ENCODE data around the gene DVL2.
"Not testable (repeated sequence)": the region's sequence is repeated elsewhere in the genome, so short reads cannot be mapped to it uniquely, and the experiment has no call there.

DVL2 gene

DNA sequence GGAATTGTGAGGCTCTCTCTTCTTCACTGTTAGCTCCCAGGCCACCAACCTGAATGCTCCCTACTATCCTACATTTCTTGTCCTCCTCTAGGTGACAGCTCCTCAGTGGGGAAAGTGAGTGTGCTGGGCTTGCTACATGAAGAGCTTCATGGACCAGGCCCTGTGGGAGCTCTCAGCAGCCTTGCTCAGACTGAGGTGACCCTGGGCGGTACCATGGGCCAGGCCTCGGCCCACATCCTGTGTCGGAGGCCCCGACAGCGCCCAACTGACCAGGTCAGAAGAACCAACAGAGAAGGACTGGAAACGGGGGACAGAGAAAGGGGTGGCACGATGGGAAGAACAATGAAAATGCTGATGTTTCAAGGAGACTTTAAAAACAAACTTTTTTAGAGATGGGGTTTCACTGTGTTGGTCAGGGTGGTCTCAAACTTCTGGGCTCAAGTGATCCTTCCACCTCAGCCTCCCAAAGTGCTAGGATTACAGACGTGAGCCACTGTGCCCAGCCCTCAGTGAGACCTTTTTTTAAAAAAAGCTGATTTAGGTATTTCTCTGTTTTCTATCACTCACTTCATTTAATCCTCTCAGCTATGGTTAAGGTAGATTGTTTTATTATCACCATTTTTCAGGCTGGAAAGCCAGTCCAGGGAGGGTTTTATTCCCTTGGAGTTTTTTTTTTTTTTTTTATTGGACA lies 22.6 kb upstream of the DVL2 start:
- no peak for DNase-seq

DNA sequence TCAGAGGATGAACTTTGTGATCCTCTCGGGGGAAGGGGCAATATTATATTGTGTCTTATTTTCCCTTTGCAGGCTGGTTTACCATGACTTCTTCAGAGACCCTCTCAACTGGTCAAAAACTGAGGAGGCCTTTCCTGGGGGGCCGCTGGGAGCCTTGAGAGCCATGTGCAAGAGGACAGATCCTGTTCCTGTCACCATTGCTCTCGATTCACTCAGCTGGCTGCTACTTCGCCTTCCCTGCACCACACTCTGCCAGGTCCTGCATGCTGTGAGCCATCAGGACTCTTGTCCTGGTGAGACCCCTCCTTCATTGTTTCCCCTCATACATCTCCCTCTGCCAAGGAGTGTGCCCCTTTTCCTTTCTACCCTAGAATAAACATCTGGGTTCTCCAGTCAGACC lies 20.2 kb upstream of the DVL2 start:
- no peak for DNase-seq

DNA sequence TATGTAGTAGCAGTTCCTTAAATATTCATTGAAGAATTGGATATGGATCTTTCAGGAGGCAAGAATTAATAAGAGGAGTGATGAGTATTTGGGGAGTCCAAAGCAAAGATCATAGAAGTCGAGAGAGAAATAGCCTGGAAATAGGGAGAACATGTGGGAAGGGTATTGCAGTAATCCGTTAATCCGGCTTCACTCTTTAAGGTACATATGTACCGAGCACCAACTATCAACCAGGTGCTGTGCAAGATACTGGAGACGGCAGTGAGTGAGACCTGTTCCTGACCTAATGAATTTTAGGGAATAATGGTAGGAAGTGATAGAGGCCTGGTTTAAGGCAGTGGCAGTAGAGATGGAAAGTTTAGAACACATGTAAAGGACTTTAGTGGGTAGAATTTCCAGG lies 18.8 kb upstream of the DVL2 start:
- no peak for DNase-seq

DNA sequence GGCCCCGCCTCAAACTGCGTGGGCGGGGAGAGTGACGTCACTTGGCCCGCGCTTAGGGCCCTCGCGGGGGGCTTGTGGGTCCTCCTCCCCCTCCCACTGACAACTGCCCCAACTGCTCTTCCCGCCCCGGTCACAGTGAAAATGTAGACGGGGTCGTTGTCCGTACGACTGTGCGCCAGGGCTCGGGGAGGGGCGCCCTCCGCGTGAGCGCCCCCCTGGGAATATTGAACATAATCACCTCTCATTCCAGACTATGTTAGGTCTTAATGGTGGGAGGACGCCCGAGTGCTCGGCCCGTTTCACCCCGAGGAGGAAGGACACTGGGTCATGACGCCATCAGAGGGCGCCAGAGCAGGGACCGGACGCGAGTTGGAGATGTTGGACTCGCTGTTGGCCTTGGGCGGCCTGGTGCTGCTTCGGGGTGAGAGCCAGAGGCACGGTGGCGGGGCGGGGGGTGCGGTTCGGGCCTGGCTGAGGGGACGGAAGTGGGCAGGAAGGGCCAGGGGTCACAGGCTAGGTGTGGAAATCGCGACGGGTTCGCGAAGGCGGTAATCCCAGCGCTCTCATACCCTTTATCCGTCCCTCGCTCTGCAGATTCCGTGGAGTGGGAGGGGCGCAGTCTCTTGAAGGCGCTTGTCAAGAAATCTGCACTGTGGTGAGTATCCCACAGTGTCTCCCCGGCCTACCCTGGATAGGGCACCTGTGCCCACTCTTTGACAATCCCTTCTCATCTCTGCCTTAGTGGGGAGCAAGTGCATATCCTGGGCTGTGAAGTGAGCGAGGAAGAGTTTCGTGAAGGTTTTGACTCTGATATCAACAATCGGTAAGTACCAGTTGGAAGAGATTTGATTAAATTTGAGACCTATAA lies 18.1 kb upstream of the DVL2 start, which contains the start of gene ELP5:
Gene ELP5, plus strand, starts transcription at position 40 of the 868 bp plus-strand sequence. Its CDS starts 336 bp downstream, at position 376.
- peak; percentile 95 to 97 (median 96) for DNase-seq

DNA sequence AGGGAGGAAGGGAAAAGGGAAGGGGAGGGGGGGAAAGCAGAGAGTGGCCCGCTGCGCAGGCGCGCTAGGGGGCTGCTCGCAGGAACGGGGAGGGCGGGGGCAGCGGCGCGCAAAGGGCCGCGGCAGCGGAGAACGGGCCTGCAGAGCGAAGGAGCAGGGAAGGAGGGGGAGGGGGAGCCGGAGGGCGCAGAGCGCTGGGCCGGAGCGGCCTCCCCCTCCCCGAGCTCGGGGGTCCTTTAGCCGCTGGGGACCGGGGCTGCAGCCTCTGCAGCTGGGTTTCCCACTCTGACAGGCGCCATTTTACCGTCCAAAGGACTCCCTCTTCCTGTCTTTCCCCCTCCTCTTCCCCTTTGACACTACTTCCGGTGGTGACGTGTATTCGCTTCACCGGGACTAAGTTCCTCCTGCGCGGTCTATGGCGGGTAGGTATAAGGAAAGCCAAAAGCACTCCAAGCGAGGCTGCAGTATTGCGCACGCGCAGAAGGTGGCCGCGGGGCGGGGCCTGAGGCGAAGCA lies 17.4 kb upstream of the DVL2 start, which contains the start of gene CTDNEP1:
Gene CTDNEP1, minus strand, starts transcription at position 74 of the 515 bp plus-strand sequence. CDS start 438 bp downstream, outside the sequence.
- DNase-seq = peak; percentile 99 to 100 (median 100)

DNA sequence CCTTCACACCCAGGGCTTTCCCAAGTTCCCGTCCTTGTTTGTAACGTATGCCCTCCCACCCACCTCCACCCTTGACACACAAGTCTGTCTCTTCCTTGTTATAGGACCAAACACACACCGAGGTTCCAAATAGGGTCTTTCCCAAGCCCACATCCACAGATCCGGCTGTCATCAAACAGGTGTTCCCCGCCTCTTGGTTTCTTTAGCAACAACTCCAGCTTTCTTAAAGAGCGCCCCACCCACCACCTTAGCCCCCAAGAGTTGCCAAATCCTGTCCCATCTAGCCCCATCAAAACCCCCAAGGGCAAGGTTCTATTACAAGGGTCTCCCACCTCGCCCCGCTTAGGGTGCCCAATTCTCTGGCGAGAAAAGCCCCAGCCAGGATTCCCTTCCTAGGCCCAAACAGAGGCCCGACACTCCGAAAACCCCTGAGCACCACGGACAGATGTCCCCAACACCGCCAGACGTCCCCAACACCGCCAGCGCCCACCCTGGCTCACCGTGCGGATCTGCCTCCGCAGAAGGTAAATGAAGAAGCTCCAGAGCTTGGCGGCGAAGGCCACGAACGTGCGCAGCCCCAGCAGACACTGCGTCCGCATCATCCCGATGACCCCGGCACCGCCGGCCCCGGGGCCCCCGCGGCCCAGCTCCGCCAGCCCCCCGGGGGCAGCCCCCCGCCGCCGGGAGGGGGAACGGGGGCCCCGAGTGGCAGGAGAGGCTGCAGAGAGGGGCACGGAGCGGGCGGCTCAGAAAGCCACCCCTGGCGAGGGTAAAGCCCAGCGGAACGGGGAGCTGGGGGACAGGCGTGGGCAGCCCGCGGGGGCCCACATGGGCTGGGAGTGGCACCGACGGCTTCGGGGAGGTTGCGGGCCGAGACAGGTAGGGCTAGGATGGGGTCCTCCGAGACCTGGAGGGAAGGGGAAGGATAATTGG lies 16.6 kb upstream of the DVL2 start:
- peak; percentile 72 to 85 (median 77) for DNase-seq

DNA sequence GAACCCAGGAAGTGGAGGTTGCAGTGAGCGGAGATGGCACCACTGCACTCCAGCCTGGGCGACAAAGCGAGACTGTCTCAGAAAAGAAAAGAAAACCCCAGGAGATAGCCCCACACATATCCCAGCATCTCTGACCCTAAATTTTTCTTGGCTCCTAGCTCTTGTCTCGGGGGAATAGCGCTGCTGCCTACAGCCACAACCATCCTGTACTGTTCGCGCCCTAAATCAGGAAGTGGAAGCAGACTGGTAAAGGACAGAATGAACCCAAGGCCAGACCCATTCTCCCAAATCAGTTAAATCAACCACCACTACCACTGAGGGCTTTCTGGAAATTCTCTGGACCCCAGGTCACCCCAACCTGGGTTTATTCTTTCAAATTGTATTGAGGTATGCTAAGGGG lies 15.5 kb upstream of the DVL2 start:
- DNase-seq = peak; percentile 17 to 30 (median 29)

DNA sequence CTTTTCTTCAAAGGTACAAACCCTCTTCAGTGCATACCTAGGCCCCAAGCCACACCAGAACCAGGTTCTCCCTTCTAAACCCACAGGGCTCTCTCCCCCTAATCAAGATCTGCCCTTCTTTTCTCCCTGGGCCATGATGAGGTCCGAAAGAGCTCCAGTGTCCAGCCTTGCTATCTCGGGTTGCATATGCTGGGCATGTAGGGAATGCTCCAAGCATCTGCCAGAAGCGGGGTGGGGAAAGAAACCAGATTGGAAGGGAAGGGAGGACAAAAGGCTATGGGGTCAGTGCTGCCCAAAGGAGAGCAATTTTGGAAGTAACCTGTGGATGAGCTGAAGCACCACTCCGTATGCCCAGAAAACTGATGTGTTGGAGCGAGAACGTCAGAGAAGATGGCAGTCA lies 14.9 kb upstream of the DVL2 start:
- no peak for DNase-seq

DNA sequence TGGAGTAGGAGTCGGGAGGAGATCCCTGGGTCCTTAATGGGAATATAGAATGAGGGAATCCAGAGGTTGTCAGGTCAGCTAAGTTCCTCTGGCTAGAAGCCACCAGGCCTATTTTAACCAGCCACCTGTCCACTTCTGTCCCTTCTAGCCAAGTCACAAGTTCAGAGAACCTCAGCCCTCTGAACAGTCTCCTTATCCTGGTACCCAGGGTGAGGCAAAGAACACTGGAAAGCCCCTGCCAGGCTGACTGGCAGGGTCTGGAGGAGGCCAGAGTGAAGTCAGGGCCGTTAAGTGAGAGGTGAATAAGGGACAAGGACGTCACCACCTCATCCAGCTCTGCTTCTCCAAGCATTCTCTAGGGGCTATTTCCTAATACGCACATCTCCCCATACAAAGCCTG lies 14.5 kb upstream of the DVL2 start:
- DNase-seq = peak in 2 of 3 donors; percentile 21 to 24

DNA sequence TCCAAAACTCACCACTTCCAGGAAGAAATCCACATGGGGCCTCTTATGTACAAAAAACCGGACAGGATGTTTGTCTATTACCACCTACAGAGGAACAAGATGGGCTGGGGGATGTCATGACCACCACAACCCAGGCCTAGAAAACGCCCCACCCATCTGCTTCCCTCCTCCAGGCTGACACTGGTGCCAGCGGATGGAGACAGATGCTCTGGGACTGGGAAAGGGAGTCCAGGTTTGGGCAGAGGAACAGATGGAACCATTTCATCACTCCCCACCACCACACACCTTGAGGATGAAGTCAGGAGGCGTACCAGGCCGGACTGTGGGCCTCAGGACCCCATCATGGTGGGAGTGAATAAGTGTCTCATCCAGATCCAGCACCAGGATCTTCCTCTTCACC lies 12.5 kb upstream of the DVL2 start:
- no peak for DNase-seq

DNA sequence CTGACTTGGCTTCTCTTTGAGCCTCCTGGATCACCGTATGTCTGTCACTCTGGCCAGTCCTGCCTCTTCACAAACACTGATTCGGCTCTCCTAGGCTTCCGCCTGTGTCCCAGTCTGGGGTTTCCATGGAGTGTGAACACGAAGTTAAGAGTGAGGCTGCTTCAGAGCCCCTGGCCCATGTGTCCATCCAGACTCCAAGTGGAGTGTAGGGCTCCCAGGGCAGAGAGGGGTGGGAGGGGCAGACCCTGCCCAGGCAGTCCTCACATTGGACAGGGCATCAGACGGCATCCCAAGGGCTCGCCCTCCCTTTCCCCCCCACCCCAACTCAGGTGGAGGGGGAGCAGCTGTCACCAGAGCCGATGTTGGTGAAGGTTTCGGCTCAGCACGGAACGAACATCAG lies 9.5 kb upstream of the DVL2 start:
- DNase-seq = not testable (repeated sequence)

DNA sequence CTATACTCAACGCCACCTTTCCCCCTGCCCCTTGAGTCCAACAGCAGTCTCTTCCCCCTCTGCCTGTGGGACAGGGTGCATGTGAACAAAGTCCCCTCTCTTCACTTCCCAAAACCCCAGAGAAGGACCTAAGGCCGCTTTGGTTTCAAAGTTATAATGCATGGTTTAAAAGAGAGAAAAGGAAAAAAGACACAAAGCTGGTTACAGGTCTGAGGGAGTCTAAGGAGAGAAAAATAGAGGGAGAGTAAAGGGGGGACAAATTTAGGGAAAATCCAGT lies 9.1 kb upstream of the DVL2 start:
- DNase-seq = no peak

DNA sequence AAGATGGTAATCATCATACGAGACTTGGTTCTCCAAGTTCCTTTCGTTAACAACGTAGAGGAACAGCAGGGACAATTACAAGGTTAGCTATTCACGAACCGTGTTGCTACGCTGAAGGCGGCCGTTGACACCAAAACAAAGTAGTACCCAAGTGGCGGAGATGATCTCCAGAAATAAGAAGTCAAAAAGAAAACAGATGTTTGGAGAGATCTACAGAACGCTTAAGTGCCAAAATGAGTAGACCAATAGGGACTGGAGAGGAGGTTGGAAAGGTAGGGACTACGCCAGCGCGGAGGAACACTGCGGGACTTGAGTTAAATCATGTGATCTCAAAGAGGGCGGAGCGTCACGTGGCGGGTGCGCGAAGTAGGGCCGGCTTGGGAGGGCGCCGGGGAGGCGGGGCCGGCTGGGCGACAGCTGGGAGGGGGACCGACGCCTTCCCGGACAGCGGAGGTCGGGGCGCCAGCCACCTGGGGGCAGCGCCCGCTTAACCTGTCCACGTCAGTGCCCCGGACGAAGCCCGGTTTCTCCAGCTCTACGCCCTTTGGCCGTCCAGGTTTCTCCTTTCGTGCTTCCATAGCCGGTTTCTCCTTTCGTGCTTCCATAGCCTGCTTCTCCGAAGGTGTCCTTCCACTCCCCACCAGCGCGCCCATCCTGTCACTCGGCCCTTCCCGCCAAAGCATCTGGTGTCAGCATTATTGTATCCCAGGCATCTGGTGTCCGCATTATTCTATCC lies 8.6 kb upstream of the DVL2 start:
- DNase-seq = peak; percentile 95 to 98 (median 97)

DNA sequence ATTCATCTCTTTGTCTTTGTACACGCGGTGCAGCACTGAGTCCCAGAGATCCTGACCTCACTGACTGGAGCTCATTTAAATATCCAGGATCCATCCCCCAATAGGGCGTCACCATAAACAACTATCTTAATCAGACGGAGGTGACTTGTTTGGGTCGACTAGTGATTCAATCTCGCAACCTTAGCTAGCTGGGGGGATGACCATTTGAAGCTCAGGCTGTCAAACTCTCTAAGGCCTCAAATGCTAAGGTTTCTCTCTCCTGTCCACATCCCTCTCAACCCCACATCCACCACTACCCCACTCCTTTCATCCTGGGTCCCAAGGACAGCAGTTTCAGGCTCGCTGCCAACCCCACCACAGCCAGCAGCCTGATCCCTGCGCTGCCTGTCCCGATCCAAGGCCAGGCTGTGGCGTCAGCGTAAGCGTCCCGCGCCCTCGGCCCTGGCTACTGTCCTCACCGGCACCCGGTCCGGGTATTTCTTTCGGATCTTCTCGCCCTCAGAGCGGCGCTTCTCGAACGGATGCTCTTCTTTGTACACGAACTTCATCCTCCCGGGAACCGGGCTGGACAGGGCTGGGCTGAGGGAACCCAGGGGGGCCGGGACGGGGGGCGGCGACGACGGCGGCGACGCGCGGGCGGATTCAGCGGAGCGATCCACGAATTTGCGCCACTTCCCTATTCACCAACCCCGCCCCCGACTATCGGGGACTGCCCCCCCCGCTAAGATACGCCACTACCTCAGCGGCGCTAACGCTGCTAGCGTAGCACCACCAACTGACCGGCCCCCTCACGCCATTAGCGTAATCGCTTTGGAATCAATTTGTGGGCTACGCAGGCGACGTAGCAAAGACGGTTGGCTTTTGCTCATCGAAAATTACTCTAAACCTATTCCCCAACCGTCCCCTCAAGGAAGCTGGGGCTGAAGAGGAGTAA lies 7.7 kb upstream of the DVL2 start, which contains the start of gene GABARAP:
Gene GABARAP, minus strand, starts transcription at position 667 of the 934 bp plus-strand sequence. Its CDS starts 119 bp downstream, at position 548.
- DNase-seq = peak; percentile 92 to 97 (median 96)

DNA sequence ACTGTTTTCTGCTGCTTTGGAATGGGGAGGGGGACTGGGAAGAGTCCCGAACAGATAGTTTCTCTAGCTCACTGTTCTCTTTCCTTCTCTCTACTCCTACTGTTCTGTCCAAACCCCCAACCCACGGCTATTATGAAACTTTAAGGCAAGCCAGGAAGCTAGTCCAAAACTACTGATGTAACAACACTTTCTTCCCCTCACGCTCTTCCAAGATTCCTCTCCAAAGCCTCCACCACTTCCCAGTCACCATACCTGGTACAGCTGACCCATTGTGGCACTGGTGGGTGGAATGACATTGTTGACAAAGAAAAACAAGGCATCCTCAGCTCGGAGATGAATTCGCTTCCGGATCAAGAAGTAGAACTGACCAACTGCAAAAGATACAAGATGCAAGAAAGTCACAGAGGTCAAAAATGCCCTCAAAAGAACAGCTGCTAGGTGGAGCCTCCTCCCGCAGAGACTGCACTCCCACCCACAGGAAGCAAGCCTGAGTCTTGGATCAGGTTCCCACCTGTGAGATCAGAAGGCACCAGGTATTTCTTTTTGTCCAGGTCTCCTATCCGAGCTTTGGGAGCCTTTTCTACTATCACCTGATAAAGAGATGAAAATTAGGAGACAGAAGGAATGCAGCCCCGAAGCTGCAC lies 6.9 kb upstream of the DVL2 start:
- peak in 2 of 3 donors; percentile 50 to 58 for DNase-seq

DNA sequence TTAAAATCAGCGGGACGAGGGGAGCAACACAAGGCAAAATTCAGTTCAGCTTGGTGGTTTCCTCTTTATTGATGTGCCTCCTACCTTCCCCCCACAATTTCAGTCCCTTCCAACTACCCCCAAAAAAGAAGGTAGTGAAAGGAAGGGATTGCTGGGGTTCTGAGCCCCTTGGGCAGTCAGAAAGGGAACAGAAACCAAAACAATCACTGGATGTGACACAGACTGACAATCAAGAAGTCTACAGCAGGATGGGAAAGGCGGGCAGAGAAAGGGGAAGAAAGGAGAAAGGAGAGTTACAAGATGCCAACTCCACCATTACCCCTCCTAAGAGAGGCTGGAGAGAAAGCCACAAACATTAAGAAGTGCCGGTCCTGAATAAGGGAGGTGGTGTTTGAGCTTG lies 6.1 kb upstream of the DVL2 start:
- peak; percentile 80 to 88 (median 81) for DNase-seq

DNA sequence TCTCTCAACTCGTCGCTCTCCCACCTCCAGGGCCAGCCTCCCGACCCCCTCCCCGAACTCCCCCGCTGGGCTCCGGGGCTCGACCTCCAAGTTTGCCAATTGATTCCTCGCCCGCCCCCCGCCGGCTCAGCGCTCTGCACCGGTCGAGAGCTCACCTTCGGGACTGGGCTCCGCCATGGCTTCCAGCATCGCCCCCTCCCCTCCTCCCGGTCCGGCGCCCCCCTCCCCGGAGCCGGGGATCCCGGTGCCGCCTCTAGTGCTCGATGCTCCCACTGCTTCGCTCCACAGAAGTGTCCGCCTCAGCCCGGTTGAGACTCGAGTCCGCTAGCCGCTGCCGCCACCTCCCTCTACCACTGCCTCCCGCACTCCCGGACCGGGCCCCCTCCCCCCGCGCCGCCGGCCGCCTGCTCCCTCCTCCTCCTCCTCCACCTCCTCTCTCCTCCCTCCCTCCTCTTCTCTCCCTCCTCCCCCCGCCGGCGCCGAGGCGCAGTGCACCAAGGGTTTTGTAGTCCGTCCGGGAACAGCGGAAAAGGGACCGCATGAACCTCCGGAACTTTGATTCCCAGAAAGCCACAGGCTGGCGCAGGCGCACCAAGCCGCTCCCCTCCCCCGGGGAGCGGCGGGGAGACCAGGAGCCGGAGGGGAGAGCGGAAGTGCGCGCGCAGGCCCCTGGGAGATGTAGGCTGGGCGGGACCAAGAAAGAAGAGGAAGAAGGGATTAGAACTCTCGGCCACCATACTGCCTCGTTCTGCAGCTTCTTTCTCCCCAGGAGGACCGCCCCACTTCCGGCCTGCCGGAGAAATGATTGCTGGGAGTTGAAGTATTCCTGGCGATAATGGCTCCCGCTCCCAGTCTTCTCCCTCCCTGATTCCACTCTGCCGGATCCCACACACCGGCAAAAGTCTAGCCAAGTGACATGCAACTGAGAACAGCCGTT lies 5.0 kb upstream of the DVL2 start, which contains the start of gene PHF23:
Gene PHF23, minus strand, starts transcription at position 367 of the 937 bp plus-strand sequence. Its CDS starts 178 bp downstream, at position 189.
- peak; percentile 99 to 100 (median 100) for DNase-seq

DNA sequence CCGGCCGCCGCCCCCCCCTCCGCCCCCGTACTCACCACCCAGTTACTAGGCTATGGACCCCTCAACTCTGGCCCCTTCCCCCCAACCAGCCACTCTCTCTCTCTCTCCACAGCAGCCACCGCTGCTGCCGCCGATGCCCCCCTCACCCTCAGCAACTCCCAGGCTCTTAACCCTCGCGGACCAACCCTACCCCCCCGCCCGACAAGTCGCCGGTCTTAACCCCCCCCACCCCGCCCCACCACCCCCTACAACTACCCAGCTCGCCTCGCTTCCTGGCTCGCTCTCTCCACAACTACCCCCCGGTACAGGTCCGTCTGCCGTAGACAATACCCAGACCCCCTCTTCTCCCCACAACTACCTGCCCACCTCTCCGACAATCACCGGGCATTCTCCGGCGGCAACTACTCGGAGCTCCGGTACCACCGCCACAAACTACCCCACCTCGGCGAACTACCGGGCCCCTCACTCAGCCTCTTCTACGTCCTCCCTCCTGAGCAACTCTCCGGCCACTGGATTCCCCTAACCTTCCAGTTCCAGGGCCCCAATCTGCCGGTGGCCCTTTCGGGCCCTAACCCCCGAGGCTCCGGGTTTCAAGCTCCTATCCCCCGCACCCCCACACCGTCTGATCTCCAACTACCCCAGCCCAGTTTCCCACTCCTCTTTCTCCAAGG lies 4.2 kb upstream of the DVL2 start:
- peak in 1 of 3 donors; percentile 54 for DNase-seq

Measured in suppressor macrophage treated with lipopolysaccharide for 1 hour (primary cell).